Caki2 (cell line): ENCODE data around the gene HTD2. TPM values are rescaled to one million over a fixed set of nuclear protein-coding genes. Genes with fewer than 3 reads are reported as not detected.
"Not testable (repeated sequence)": the region's sequence is repeated elsewhere in the genome, so short reads cannot be mapped to it uniquely, and the experiment has no call there.

Experiments used
- DNase-seq: peaks from one replicate; pipeline ENCODE4 v3.0.0-alpha.2; 2015; ENCODE audit warnings: low read depth
- in situ Hi-C: cut with HindIII; loops from 2 replicates; pipeline ENCODE4 v1.10.0; 2016; ENCODE audit warnings: low sequenced_read_pairs, low pct_unique_long_range_greater_than_20kb, mixed read lengths
- total RNA-seq: library from RNA; depleted of rRNA; stranded (reverse); fragments of >200 nt; shearing (Covaris generic); gene quantifications from 2 replicates; pipeline ENCODE4 v1.2.3, GENCODE V29; 2014; ENCODE audit warnings: low replicate concordance; rRNA removed

Gene HTD2
- 7.9 and 8.7 TPM in 2 replicates for total RNA-seq

GRCh38 chr3:58305882-58306711, at the start of gene HTD2, which contains the start of gene RPP14:
Gene HTD2 (plus strand): TSS chr3:58306520. CDS start chr3:58317614, 11,094 bp downstream.
Gene RPP14 (plus strand): TSS chr3:58306245. CDS start chr3:58310330, 4,085 bp downstream.
- peak; percentile 92 for DNase-seq
- in situ Hi-C loops = no loop called here

GRCh38 chr3:58258392-58259055, 47.8 kb upstream of the HTD2 start:
- in situ Hi-C loops = no loop called here
- no peak for DNase-seq

GRCh38 chr3:58260261-58260731, 46.0 kb upstream of the HTD2 start:
- peak; percentile 59 for DNase-seq
- in situ Hi-C loops = no loop called here

- in situ Hi-C loops = no loop called here
- DNase-seq = no peak
Measured at GRCh38 chr3:58260733-58261132, 45.6 kb upstream of the HTD2 start.

GRCh38 chr3:58261954-58262666, 44.2 kb upstream of the HTD2 start:
- in situ Hi-C loops = no loop called here
- DNase-seq = no peak

GRCh38 chr3:58266577-58266976, 39.7 kb upstream of the HTD2 start:
- in situ Hi-C loops = no loop called here
- no peak for DNase-seq

GRCh38 chr3:58267543-58267942, 38.8 kb upstream of the HTD2 start:
- in situ Hi-C loops, DNase-seq: not testable (repeated sequence)

GRCh38 chr3:58269356-58269755, 37.0 kb upstream of the HTD2 start:
- in situ Hi-C loops = no loop called here
- no peak for DNase-seq

- no peak for DNase-seq
- in situ Hi-C loops = no loop called here
Measured at GRCh38 chr3:58270485-58270884, 35.8 kb upstream of the HTD2 start.

GRCh38 chr3:58271901-58272501, 34.3 kb upstream of the HTD2 start:
- DNase-seq = peak; percentile 13
- in situ Hi-C loops = no loop called here

GRCh38 chr3:58272891-58273290, 33.4 kb upstream of the HTD2 start:
- no peak for DNase-seq

GRCh38 chr3:58273362-58273761, 33.0 kb upstream of the HTD2 start:
- DNase-seq, in situ Hi-C loops: not testable (repeated sequence)

More at GRCh38 chr3:58272891-58273290, 33.4 kb upstream of the HTD2 start:
- in situ Hi-C loops = no loop called here

GRCh38 chr3:58274027-58274614, 32.2 kb upstream of the HTD2 start:
- in situ Hi-C loops = no loop called here
- no peak for DNase-seq

GRCh38 chr3:58281069-58281468, 25.3 kb upstream of the HTD2 start:
- in situ Hi-C loops = no loop called here

GRCh38 chr3:58285334-58285733, 21.0 kb upstream of the HTD2 start:
- in situ Hi-C loops = no loop called here
- no peak for DNase-seq

More at GRCh38 chr3:58281069-58281468, 25.3 kb upstream of the HTD2 start:
- no peak for DNase-seq

- DNase-seq = no peak
- in situ Hi-C loops = no loop called here
Measured at GRCh38 chr3:58287354-58287753, 19.0 kb upstream of the HTD2 start.

GRCh38 chr3:58288011-58288728, 18.1 kb upstream of the HTD2 start:
- in situ Hi-C loops = no loop called here
- DNase-seq = no peak
